ENCODE measurements around the gene GNPAT.
A peak's percentile ranks its signal among the peaks of the same experiment; 100 is the strongest.

The GNPAT gene

DNA sequence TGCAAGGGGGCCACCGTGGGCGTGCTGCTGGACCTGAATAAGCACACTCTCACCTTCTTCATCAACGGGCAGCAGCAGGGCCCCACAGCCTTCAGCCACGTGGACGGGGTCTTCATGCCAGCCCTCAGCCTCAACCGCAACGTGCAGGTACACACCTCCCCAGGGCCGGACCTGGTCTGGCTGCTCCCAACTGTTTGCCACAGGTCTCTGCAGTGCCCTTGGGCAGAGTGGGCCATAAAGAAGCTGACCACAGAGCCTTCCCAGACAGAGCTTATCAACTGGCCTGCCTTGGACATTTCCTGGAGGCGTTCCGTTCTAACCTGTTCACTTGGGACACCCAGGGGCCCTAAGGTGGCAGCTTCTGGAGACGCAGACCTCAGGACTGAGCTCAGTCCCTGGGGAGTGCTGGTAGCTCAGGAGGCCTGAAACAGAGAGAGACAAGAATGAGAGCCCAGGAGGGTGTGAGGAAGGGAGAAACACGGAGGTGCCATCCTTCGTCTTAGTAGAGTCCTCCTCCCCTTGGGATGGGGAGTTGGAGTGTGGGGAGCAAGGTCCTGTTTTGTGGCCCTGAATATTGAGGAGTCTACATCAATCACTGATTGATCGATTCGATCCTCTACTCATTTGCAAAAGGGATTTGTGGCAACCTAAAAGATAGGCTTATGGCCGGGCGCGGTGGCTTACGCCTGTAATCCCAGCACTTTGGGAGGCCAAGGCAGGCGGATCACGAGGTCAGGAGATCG is 27.0 kb upstream of the GNPAT start:
- DNase-seq, result no peak

GRCh38 chr1:231214918-231215680 is 25.9 kb upstream of the GNPAT start:
- no peak for DNase-seq

GRCh38 chr1:231215681-231216385 is 25.2 kb upstream of the GNPAT start:
- DNase-seq, result no peak

GRCh38 chr1:231216498-231216897 is 24.5 kb upstream of the GNPAT start:
- DNase-seq, result peak; percentile 28 to 35 (median 32)

DNA sequence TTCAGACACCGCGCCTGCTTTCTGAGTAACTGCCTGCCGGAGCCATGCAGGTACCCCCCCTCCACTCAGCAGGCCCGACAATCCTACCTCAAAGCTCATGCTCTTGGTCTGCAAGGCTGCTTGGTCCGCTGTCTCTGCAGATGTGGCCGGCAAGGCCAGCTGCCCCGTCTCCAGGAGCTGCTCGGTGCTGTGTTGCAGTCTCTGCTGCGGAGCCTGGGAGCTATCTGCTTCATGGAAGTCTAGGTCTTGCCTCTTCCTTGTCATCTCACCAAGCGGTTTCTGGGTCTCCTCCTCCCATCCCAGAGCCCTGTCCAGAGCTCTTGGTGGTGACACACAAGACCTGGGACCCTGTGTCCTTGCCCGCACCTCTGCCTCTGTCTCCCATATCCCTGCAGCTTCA is 24.0 kb upstream of the GNPAT start:
- DNase-seq, result no peak

- no peak for DNase-seq
Measured at GRCh38 chr1:231218078-231218477, 22.9 kb upstream of the GNPAT start.

GRCh38 chr1:231219422-231220401 is 21.3 kb upstream of the GNPAT start:
- DNase-seq, result no peak

GRCh38 chr1:231220801-231221200 is 20.2 kb upstream of the GNPAT start:
- no peak for DNase-seq

GRCh38 chr1:231226156-231226555 is 14.9 kb upstream of the GNPAT start:
- DNase-seq, result no peak

GRCh38 chr1:231231511-231231910 is 9.5 kb upstream of the GNPAT start:
- DNase-seq, result no peak

DNA sequence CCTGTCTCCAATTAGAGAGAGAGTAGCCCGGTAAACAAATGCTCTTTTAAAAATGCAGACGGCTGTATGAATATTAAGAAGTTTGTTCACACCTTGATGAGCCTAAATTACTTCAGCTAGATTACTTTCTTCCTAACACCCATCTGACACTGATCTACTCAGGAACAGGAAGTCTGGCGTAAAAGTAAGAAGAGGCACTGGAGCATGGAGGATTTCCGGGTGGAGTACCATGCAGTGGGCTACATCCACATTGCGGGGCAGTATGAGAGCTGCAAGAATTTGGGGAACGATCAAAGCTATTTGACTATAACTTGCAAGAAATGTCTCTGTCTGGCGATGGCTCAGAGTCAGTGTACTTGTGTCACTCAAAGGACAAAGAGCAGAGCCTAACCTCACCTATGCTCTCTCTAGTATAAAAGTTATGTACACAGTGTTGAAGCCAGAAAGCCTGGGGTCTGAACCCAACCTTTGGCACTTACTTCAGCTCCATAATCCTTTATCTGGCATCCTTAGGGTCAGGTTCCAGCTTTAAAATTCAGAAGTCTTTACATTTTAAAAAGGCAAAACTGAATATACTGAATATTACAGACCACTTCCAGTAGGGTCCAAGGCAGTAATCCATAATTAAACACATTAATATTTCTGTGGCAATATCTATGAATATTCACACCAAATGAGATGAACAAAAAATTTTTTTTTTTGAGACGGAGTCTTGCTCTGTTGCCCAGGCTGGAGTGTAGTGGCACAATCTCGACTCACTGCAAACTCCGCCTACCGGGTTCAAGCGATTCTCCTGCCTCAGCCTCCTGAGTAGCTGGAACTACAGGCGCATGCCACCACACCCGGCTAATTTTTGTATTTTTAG is 7.9 kb upstream of the GNPAT start:
- DNase-seq, result no peak

DNA sequence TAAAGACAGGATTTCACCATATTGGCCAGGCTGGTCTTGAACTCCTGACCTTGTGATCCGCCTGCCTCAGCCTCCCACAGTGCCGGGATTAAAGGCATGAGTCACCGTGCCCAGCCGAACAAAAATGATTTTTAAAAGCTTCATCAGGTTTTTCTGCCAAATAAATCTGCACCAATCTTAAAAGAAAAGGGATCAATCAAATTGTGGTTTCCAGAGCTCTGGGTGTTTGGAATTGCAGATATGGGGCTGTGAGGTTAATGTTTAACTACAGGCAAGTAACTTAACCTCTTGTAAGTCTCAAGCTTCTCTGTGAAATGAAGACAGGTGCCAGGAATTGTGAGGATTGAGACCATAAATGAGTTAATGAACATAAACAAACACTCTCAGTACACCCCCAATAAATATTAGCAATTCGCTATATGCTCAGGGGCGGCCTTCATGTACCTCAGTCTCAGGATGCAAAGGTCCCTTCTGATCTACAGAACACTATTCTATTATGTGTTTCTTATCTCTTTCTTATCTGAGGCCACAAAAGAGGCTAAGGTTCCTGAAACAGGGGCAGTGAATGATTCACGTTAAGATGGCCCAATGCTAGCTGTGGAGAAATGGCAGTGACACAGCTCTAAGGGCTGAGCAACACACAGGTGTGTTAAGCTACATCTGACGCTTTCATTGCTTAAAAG is 7.1 kb upstream of the GNPAT start:
- DNase-seq, result no peak

DNA sequence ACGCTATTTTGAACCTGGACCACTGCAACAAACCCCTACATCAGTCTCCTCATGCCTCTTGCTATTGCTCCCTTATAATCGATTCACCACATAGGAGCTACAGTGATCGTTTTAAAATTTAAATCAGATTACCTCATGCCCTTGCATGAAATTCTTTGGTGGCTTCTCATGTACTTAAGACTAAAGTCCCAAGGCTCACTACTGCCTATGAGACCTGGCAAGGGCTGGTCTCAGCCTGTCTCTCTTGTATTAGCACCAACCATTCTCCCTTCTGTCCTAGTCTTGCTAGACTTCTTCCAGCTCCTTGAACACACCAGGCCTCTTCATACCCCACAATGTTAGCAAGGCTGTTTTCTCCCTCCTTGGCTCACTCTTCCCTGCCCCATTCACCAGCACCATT is 6.5 kb upstream of the GNPAT start:
- no peak for DNase-seq

DNA sequence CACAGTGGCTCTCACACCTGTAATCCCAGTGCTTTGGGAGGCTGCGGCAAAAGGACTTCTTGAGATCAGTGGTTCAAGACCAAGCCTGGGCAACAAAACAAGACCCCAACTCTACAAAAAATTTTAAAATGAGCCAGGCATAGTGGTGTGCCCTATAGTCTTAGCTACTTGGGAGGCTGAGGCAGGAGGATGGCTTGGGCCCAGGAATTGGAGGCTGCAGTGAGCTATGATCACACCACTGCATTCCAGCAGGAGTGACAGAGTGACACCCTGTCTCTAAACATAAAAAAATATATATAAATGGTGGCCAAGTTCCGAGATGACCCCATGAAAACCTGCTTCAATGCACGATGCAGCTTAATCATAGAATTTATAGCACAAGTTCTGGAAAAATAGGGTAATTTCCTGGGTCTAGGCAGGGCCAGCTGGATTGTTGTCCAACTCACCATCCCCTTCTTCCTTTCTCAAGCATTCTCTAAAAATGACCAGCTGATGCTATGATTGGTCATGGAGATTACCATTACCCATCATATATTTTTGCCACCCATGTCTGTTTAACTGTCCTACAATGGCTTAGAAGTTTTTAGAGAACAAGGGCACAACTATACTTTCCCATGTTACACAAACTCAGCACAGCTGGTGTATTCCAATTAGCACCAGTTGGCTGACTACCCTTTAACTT is 5.3 kb upstream of the GNPAT start:
- DNase-seq, result no peak

- no peak for DNase-seq
Measured at GRCh38 chr1:231236208-231236591, 4.8 kb upstream of the GNPAT start.

- no peak for DNase-seq
Measured at GRCh38 chr1:231236938-231237337, 4.1 kb upstream of the GNPAT start.

GRCh38 chr1:231238298-231238697 is 2.7 kb upstream of the GNPAT start:
- no peak for DNase-seq

- no peak for DNase-seq
Measured at GRCh38 chr1:231240531-231240882, 505 bp upstream of the GNPAT start.

DNA sequence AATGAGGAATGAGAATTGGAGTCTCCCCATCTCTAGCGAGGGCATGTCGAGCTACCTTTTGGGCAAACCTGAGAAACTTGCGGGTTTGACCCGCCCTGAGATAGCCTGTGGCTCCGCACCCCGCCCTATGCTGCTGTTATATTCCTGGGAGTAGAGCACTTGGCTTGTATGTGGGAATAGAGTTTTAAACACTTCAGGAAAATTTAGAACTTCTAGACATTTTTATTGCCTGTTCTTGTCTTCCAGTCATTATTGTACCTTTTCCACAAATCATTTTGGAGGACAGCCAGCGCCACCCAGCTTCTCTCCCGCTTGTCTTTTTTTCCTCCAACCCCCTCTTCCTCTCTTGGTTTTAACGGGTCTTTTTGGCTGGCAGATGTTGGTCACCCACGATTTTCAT is 738 bp downstream of the GNPAT start:
- peak in 1 of 3 experiments; percentile 58 for DNase-seq

GRCh38 chr1:231242516-231243198 is 1.6 kb downstream of the GNPAT start:
- DNase-seq, result no peak

Measured in NCI-H1417 (cell line).